GM23248 (cell line): ENCODE measurements around the gene RAB35. TPM values are rescaled to one million over a fixed set of nuclear protein-coding genes. Genes with fewer than 3 reads are reported as not detected.
"Not testable (repeated sequence)": the region's sequence is repeated elsewhere in the genome, so short reads cannot be mapped to it uniquely, and the experiment has no call there.

ENCODE experiments used
- DNase-seq: peaks from one replicate; pipeline ENCODE4 v3.0.0-alpha.2; 2015
- H2AFZ ChIP-seq: fragments of 200-600 bp; sonication (generic); 2 replicates; pipeline ENCODE4 v1.6.1; 2016; ENCODE audit warnings: antibody characterized with exemption
- H3F3A ChIP-seq: fragments of 200-600 bp; sonication (generic); 2 replicates; pipeline ENCODE4 v1.6.1; 2016; ENCODE audit warnings: mild to moderate bottlenecking, antibody characterized with exemption, mixed run types; ENCODE audit not compliant: insufficient read depth
- H3K27ac ChIP-seq: fragments of 200-600 bp; sonication (generic); 2 replicates; pipeline ENCODE4 v1.5.1; 2016; ENCODE audit warnings: mild to moderate bottlenecking
- H3K27me3 ChIP-seq: fragments of 200-600 bp; sonication (generic); replicated peaks from 2 replicates; pipeline ENCODE4 v1.6.1; 2016; ENCODE audit warnings: mild to moderate bottlenecking; ENCODE audit not compliant: insufficient read depth
- H3K36me3 ChIP-seq: fragments of 200-600 bp; sonication (generic); 2 replicates; pipeline ENCODE4 v1.6.1; 2016; ENCODE audit warnings: low read depth, mild to moderate bottlenecking
- H3K4me1 ChIP-seq: fragments of 200-600 bp; sonication (generic); 2 replicates; pipeline ENCODE4 v1.6.1; 2016; ENCODE audit warnings: mild to moderate bottlenecking; ENCODE audit not compliant: insufficient read depth
- H3K4me2 ChIP-seq: fragments of 200-600 bp; sonication (generic); one replicate; pipeline ENCODE4 v1.6.1; 2016; ENCODE audit warnings: mild to moderate bottlenecking; ENCODE audit not compliant: unreplicated experiment
- H3K4me3 ChIP-seq: fragments of 200-600 bp; sonication (generic); 2 replicates; pipeline ENCODE4 v1.5.1; 2016; ENCODE audit warnings: mild to moderate bottlenecking
- H3K79me2 ChIP-seq: fragments of 200-600 bp; sonication (generic); 2 replicates; pipeline ENCODE4 v1.6.1; 2016; ENCODE audit warnings: mild to moderate bottlenecking; ENCODE audit not compliant: insufficient read depth
- H3K9ac ChIP-seq: fragments of 200-600 bp; sonication (generic); 2 replicates; pipeline ENCODE4 v1.6.1; 2016; ENCODE audit warnings: mild to moderate bottlenecking
- H3K9me2 ChIP-seq: fragments of 200-600 bp; sonication (generic); 2 replicates; pipeline ENCODE4 v1.6.1; 2016; ENCODE audit warnings: mixed run types, mild to moderate bottlenecking, moderate library complexity; ENCODE audit not compliant: insufficient read depth
- H3K9me3 ChIP-seq: fragments of 200-600 bp; sonication (generic); one replicate; pipeline ENCODE4 v1.6.1; 2017; ENCODE audit warnings: low read depth
- H4K20me1 ChIP-seq: fragments of 200-600 bp; sonication (generic); 2 replicates; pipeline ENCODE4 v1.6.0; 2016; ENCODE audit not compliant: insufficient read depth
- EZH2 ChIP-seq: fragments of 200-600 bp; sonication (generic); IDR thresholded peaks from 2 replicates; pipeline ENCODE4 v1.6.1; 2018; ENCODE audit warnings: antibody characterized with exemption, mild to moderate bottlenecking; ENCODE audit not compliant: insufficient read depth, poor library complexity, severe bottlenecking
- EZH2phosphoT487 ChIP-seq: fragments of 200-600 bp; sonication (generic); IDR thresholded peaks from 2 replicates; pipeline ENCODE4 v1.6.1; 2018; ENCODE audit warnings: antibody characterized with exemption, moderate library complexity, mild to moderate bottlenecking, low read depth; ENCODE audit not compliant: insufficient read depth
- WGBS, 2 experiments: methylation state at CpG; one replicate each; pipeline ENCODE4 v1.1.6; 2015 to 2017; ENCODE audit warnings: low lambda C conversion rate in 2 of 2, low coverage in 1 of 2; ENCODE audit errors: missing lambda C conversion rate in 2 of 2; 5-methylcytosine and 5-hydroxymethylcytosine counted together
- in situ Hi-C: fragments of 300-500 bp; cut with MboI; formaldehyde crosslinking; loops from 2 replicates; pipeline ENCODE4 v1.15.0; 2020
- microRNA-seq: library from miRNA; unstranded; fragments of <30 nt; microRNA quantifications from one replicate; pipeline ENCODE4, GENCODE V29; 2016; ENCODE audit warnings: borderline number of aligned reads
- polyA plus RNA-seq: library from polyadenylated mRNA; unstranded; fragments of >200 nt; fragmentation: Nextera tagmentation; extraction: Ambion mirVana; gene quantifications from 2 replicates; pipeline ENCODE4 v1.2.1, GENCODE V29; 2016
- small RNA-seq: library from RNA; depleted of rRNA; stranded (forward); fragments of <200 nt; gene quantifications from one replicate; pipeline ENCODE3, GENCODE V24; 2014; ENCODE audit warnings: low read depth, low replicate concordance
- total RNA-seq: library from RNA; depleted of rRNA; stranded (reverse); fragments of >200 nt; shearing (Covaris generic); gene quantifications from 2 replicates; pipeline ENCODE4 v1.2.3, GENCODE V29; 2014; rRNA removed

RAB35 gene
- total and polyA plus RNA-seq, 2 experiments from 2014 or later, result 28.7 to 37.1 TPM

- Histone ChIP-seq H4K20me1 (no peaks in the 10 kb centered on the region), H3K27me3 (no peaks in the 10 kb centered on the region), H2AFZ (no peak overlapping the region), H3K4me3 (no peak overlapping the region), H3K79me2 (no peaks in the 10 kb centered on the region), H3K9ac (no peak overlapping the region), H3K9me2 (no peaks in the 10 kb centered on the region), H3F3A (no peaks in the 10 kb centered on the region), H3K36me3 (no peaks in the 10 kb centered on the region), H3K4me1 (no peaks in the 10 kb centered on the region), H3K4me2 (no peak overlapping the region), H3K9me3 (no peaks in the 10 kb centered on the region), H3K27ac (no peak overlapping the region)
- no peak for DNase-seq
- no peak for TF ChIP-seq EZH2
- TF ChIP-seq EZH2phosphoT487, result no peak
- WGBS, 2 experiments, result 51 to 54% methylated on average over 3 of the region's 3 CpGs
- in situ Hi-C loops, result no loop called here
Observed at GRCh38 chr12:120051535-120051934, 65.0 kb downstream of the RAB35 start.

DNA sequence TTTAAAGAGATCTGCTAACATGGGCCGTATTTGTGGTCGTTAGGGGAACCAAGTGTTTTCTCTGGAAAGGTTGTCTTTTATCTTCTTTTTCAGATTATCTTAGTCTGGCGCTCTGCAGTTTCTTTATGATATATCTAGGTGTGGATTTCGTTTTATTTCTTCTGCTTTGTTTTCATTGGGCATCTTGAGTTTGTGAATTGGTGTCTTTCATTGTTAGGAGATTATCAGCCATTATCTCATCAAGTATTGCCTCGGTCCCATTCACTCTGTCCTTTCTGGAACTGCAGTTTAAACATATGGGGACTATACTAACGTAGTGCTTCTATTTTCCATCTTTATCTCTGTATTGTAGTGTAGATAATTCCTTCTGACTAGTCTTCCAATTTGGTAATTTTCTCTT lies 67.1 kb downstream of the RAB35 start:
- no peaks in the 10 kb centered on the region for H3K9me2 ChIP-seq
- no peak overlapping the region for H3K27ac ChIP-seq
- no peaks in the 10 kb centered on the region for H3K79me2 ChIP-seq
- H3K4me3 ChIP-seq, result no peak overlapping the region
- WGBS, 2 experiments, result 26 to 30% methylated on average over 6 of the region's 6 CpGs
- no peaks in the 10 kb centered on the region for H4K20me1 ChIP-seq
- no peaks in the 10 kb centered on the region for H3K4me1 ChIP-seq
- no peaks in the 10 kb centered on the region for H3K36me3 ChIP-seq
- H2AFZ ChIP-seq, result no peak overlapping the region
- in situ Hi-C loops, result no loop called here
- no peaks in the 10 kb centered on the region for H3K9me3 ChIP-seq
- H3K4me2 ChIP-seq, result no peak overlapping the region
- DNase-seq, result no peak
- no peaks in the 10 kb centered on the region for H3K27me3 ChIP-seq
- no peak for TF ChIP-seq EZH2
- no peak for TF ChIP-seq EZH2phosphoT487
- no peak overlapping the region for H3K9ac ChIP-seq
- no peaks in the 10 kb centered on the region for H3F3A ChIP-seq

- TF ChIP-seq EZH2 (no peak), EZH2phosphoT487 (no peak)
- no peaks in the 10 kb centered on the region for H3K36me3 ChIP-seq
- no peak overlapping the region for H2AFZ ChIP-seq
- H3K4me3 ChIP-seq, result no peak overlapping the region
- no peaks in the 10 kb centered on the region for H3K79me2 ChIP-seq
- H3K27me3 ChIP-seq, result 0 out of 2 replicates have a peak, but pooled peaks cover 2% of the 10 kb centered on the region
- no peaks in the 10 kb centered on the region for H4K20me1 ChIP-seq
- DNase-seq, result no peak
- H3K9ac ChIP-seq, result no peak overlapping the region
- H3K9me3 ChIP-seq, result no peaks in the 10 kb centered on the region
- in situ Hi-C loops, result no loop called here
- H3K9me2 ChIP-seq, result no peaks in the 10 kb centered on the region
- H3K4me1 ChIP-seq, result no peaks in the 10 kb centered on the region
- H3K4me2 ChIP-seq, result no peak overlapping the region
- H3F3A ChIP-seq, result no peaks in the 10 kb centered on the region
- H3K27ac ChIP-seq, result no peak overlapping the region
Observed at GRCh38 chr12:120048263-120048662, 68.3 kb downstream of the RAB35 start.

GRCh38 chr12:120047072-120047471 lies 69.5 kb downstream of the RAB35 start:
- Histone ChIP-seq H3K79me2 (no peaks in the 10 kb centered on the region), H3K9ac (no peak overlapping the region), H4K20me1 (no peaks in the 10 kb centered on the region), H2AFZ (no peak overlapping the region), H3K36me3 (no peaks in the 10 kb centered on the region), H3K4me2 (no peak overlapping the region), H3K4me3 (no peak overlapping the region), H3K9me3 (no peaks in the 10 kb centered on the region), H3K4me1 (no peaks in the 10 kb centered on the region), H3F3A (no peaks in the 10 kb centered on the region), H3K9me2 (no peaks in the 10 kb centered on the region), H3K27ac (no peak overlapping the region), H3K27me3 (0 out of 2 replicates have a peak, but pooled peaks cover 5% of the 10 kb centered on the region)
- 63 to 64% methylated on average over 1 of the region's 1 CpG for WGBS, 2 experiments
- DNase-seq, result no peak
- TF ChIP-seq EZH2phosphoT487, result no peak
- TF ChIP-seq EZH2, result no peak
- in situ Hi-C loops, result no loop called here

- H3K9me2 ChIP-seq, H4K20me1 ChIP-seq, H3K36me3 ChIP-seq, H3K9me3 ChIP-seq, in situ Hi-C loops, H3K27ac ChIP-seq, H2AFZ ChIP-seq, H3K4me3 ChIP-seq, DNase-seq, H3K79me2 ChIP-seq, H3K9ac ChIP-seq, H3K4me1 ChIP-seq, H3F3A ChIP-seq, H3K4me2 ChIP-seq: not testable (repeated sequence)
- H3K27me3 ChIP-seq, result 0 out of 2 replicates have a peak, but pooled peaks cover 15% of the 10 kb centered on the region
- WGBS, 2 experiments, result 51 to 64% methylated on average over 3 to 5 of the region's 5 CpGs
Observed at GRCh38 chr12:120045367-120045766, 71.2 kb downstream of the RAB35 start.

Small RNA genes within 50 kb of the gene (microRNA-seq; reads per million reads assigned to microRNA genes)
- gene MIR4498, result not detected

Small RNA genes within 50 kb of the gene (small RNA-seq; reads per million reads assigned to genes)
- not detected for gene AC004812.1
- gene MIR4498, result not detected

Other genes with a start within 250 kb of the RAB35 start
- gene CIT, start 239.4 kb downstream of the RAB35 start, total RNA-seq, result 6.8 and 15.9 TPM in 2 replicates
- 3.5 and 4.3 TPM in 2 replicates for gene CIT, start 239.4 kb downstream of the RAB35 start, polyA plus RNA-seq
- not detected in 2 replicates for gene BICDL1, start 127.5 kb downstream of the RAB35 start, total RNA-seq
- not detected in 2 replicates for gene BICDL1, start 127.5 kb downstream of the RAB35 start, polyA plus RNA-seq
- gene GCN1, start 78.0 kb upstream of the RAB35 start, total RNA-seq, result 74.8 and 79.7 TPM in 2 replicates
- gene GCN1, start 78.0 kb upstream of the RAB35 start, polyA plus RNA-seq, result 24.2 and 24.5 TPM in 2 replicates
- 4,120 and 4,786 TPM in 2 replicates for gene RPLP0, start 84.4 kb upstream of the RAB35 start, total RNA-seq
- 1,272 and 1,276 TPM in 2 replicates for gene RPLP0, start 84.4 kb upstream of the RAB35 start, polyA plus RNA-seq
- gene PXN, start 149.0 kb upstream of the RAB35 start, total RNA-seq, result 63.7 and 87.2 TPM in 2 replicates
- 134 and 135 TPM in 2 replicates for gene PXN, start 149.0 kb upstream of the RAB35 start, polyA plus RNA-seq
- under 0.01 TPM in 1 of 2 replicates, not detected in the other for gene RNU4-2, start 175.2 kb upstream of the RAB35 start, total RNA-seq
- gene RNU4-2, start 175.2 kb upstream of the RAB35 start, polyA plus RNA-seq, result 4.0 and 6.9 TPM in 2 replicates
- not detected in 2 replicates for gene RNU4-1, start 176.5 kb upstream of the RAB35 start, total RNA-seq
- gene RNU4-1, start 176.5 kb upstream of the RAB35 start, polyA plus RNA-seq, result 4.1 TPM in 1 of 2 replicates, not detected in the other
- gene SIRT4, start 185.6 kb upstream of the RAB35 start, total RNA-seq, result not detected in 2 replicates
- gene SIRT4, start 185.6 kb upstream of the RAB35 start, polyA plus RNA-seq, result 1.4 TPM in 2 replicates
- gene PLA2G1B, start 211.0 kb upstream of the RAB35 start, total RNA-seq, result not detected in 2 replicates
- not detected in 2 replicates for gene PLA2G1B, start 211.0 kb upstream of the RAB35 start, polyA plus RNA-seq